ENCODE data around the gene SLC46A2.
A peak's percentile ranks its signal among the peaks of the same experiment; 100 is the strongest.

Gene SLC46A2

GRCh38 chr9:112868461-112868860 is 22.2 kb downstream of the SLC46A2 start:
- H3K4me3 ChIP-seq: no peak overlapping the region
- intact Hi-C loops (cut with DNase I; ENCODE audit: low total_unique reads): no loop called here
- H3K36me3 ChIP-seq: peaks cover 4 to 47% (median 30%) of the 10 kb centered on the region in 3 donors
- H3K27me3 ChIP-seq: no peaks in the 10 kb centered on the region
- H3K27ac ChIP-seq: no peak overlapping the region
- H3K9me3 ChIP-seq: no peaks in the 10 kb centered on the region
- H3K4me1 ChIP-seq: no peaks in the 10 kb centered on the region
- no peak for TF ChIP-seq CTCF (IDR thresholded peaks at IDR 0.05)
- DNase-seq: peak in 1 of 2 donors; percentile 38

- no peak for TF ChIP-seq CTCF (IDR thresholded peaks at IDR 0.05)
- Histone ChIP-seq H3K4me3 (no peak overlapping the region), H3K9me3 (no peaks in the 10 kb centered on the region), H3K27me3 (no peaks in the 10 kb centered on the region), H3K4me1 (peaks cover 0 to 7% (median 0%) of the 10 kb centered on the region in 4 donors), H3K36me3 (peaks cover 4 to 47% (median 30%) of the 10 kb centered on the region in 3 donors), H3K27ac (no peak overlapping the region)
- peak in 1 of 2 donors; percentile 63 for DNase-seq
- intact Hi-C loops (cut with DNase I; ENCODE audit: low total_unique reads): no loop called here
These were observed 23.2 kb downstream of the SLC46A2 start for GRCh38 chr9:112867275-112867991.

GRCh38 chr9:112866662-112867274 is 23.9 kb downstream of the SLC46A2 start:
- intact Hi-C loops (cut with DNase I; ENCODE audit: low total_unique reads): no loop called here
- Histone ChIP-seq H3K27ac (no peak overlapping the region), H3K27me3 (no peaks in the 10 kb centered on the region), H3K36me3 (peaks cover 4 to 44% (median 30%) of the 10 kb centered on the region in 3 donors), H3K4me3 (no peak overlapping the region), H3K4me1 (peaks cover 0 to 7% (median 0%) of the 10 kb centered on the region in 4 donors), H3K9me3 (no peaks in the 10 kb centered on the region)
- DNase-seq: peak in 1 of 2 donors; percentile 38
- no peak for TF ChIP-seq CTCF (IDR thresholded peaks at IDR 0.05)

GRCh38 chr9:112864982-112865381 is 25.7 kb downstream of the SLC46A2 start:
- Histone ChIP-seq H3K4me1 (peaks cover 0 to 11% (median 0%) of the 10 kb centered on the region in 4 donors), H3K4me3 (no peak overlapping the region), H3K27ac (no peak overlapping the region), H3K9me3 (no peaks in the 10 kb centered on the region), H3K36me3 (peaks cover 4 to 30% (median 20%) of the 10 kb centered on the region in 3 donors), H3K27me3 (no peaks in the 10 kb centered on the region)
- no peak for TF ChIP-seq CTCF (IDR thresholded peaks at IDR 0.05)
- DNase-seq: peak in 1 of 2 donors; percentile 39
- intact Hi-C loops (cut with DNase I; ENCODE audit: low total_unique reads): no loop called here

- intact Hi-C loops (cut with DNase I; ENCODE audit: low total_unique reads): no loop called here
- Histone ChIP-seq H3K36me3 (peaks cover 4 to 25% (median 20%) of the 10 kb centered on the region in 3 donors), H3K4me3 (no peak overlapping the region), H3K4me1 (peaks cover 0 to 15% (median 0%) of the 10 kb centered on the region in 4 donors), H3K27ac (no peak overlapping the region), H3K27me3 (no peaks in the 10 kb centered on the region), H3K9me3 (no peaks in the 10 kb centered on the region)
- DNase-seq: no peak
- no peak for TF ChIP-seq CTCF (IDR thresholded peaks at IDR 0.05)
These were observed 26.3 kb downstream of the SLC46A2 start for GRCh38 chr9:112864403-112864802.

All from tibial artery (tissue), 4 donors.